ENCODE measurements around the gene EOMES. TPM values are rescaled to one million over a fixed set of nuclear protein-coding genes. Genes with fewer than 3 reads are reported as not detected.

Gene EOMES
- total and polyA plus RNA-seq, 4 experiments from 2014 or later, result 4.0 to 10.2 (median 4.5) TPM

DNA sequence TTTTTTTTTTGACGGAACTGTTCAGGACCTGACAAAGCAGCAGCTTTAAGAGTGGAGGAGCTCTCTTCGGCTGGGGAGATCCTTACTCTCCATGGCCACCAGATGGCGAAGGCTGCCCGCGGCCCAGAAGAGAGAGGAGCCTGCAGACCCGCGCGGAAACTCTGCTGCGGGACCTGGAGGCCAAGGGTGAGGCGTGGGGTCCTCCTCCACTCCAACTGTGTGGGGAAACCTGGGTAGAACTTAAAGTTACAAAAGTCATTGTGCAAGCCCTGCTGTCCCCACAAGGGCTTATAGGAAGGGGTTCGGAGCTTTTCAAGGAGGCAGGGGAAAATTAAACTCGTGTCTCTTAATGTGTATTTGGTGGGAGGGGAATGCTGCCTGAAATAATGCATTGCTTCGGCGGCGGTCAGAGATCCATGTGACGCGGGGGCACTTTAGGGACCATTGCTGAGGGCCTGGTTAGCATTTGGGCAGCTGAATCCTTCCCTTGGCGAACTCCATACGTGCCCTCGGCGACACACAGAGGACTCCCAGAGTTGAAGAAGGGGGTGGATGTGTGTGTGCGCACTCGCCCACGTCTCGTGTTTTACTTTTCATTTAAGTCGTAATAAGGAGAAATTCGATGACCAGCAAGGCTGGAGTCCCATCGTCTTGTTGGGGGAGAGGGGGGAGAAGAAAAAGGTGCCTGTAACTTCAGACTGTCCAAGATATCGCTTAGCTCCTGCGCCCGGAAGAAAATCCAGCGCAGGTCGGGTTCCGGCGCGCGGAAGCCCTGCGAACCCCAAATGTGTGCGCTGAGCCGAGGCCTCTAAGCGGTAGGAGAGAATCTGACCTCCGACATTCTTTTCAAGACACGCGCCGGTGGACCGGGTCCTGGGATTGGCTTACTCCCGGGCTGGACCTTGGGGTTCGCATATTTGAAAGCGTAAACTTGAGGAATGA is 9.7 kb downstream of the EOMES start:
- peak; percentile 77 to 80 (median 78) for DNase-seq
- Mint-ChIP-seq H3K27ac (peak overlapping the region in 6 of 7 donors; percentile 64 to 94 (median 88)), H3K36me3 (peaks cover 0 to 16% of the 10 kb centered on the region in 2 donors), H3K4me3 (peak overlapping the region; percentile 92 to 99 (median 97)), H3K9me3 (peaks cover 0 to 3% (median 0%) of the 10 kb centered on the region in 8 donors), H3K4me1 (peaks cover 13 to 42% (median 24%) of the 10 kb centered on the region in 4 donors), H3K27me3 (peaks cover 20 to 25% of the 10 kb centered on the region in 2 donors)
- ChIA-PET CTCF (ENCODE audit: partially characterized antibody) (interaction anchor here (0.5 to 4.0 kb wide), 83 partner anchors 9 to 955 kb away, joined by 3 to 328 read pairs (median 4); partner anchors contain the start of genes AZI2, CMC1, EOMES and ZCWPW2), POLR2A (ENCODE audit: partially characterized antibody) (interaction anchor here (0.6 to 2.5 kb wide), 15 partner anchors 10 to 1932 kb away, joined by 3 to 45 read pairs (median 4); partner anchors contain the start of genes AZI2, CMC1, EOMES and SLC4A7)
- H3K27me3 ChIP-seq (ENCODE audit: insufficient read depth, low read length), result peaks cover 18% of the 10 kb centered on the region
- no peaks in the 10 kb centered on the region for H3K9me3 ChIP-seq (ENCODE audit: control insufficient read depth in 1 of 2, low read length in 2 of 2)
- peaks cover 25% of the 10 kb centered on the region for H3K4me1 ChIP-seq (ENCODE audit: insufficient read depth, low read length)
- H3K36me3 ChIP-seq (ENCODE audit: insufficient read depth, low read length), result no peaks in the 10 kb centered on the region
- H3K27ac ChIP-seq (ENCODE audit: low read depth, low read length), result peak overlapping the region; percentile 4
- intact Hi-C loops (cut with micrococcal nuclease), result loop anchor here (1.0 to 5.0 kb wide), 7 partner anchors 9 to 635 kb away; partner anchors contain the start of genes AZI2, CMC1 and ZCWPW2
- peak overlapping the region; percentile 71 to 83 for H3K4me3 ChIP-seq (ENCODE audit: low read length in 2 of 2)

DNA sequence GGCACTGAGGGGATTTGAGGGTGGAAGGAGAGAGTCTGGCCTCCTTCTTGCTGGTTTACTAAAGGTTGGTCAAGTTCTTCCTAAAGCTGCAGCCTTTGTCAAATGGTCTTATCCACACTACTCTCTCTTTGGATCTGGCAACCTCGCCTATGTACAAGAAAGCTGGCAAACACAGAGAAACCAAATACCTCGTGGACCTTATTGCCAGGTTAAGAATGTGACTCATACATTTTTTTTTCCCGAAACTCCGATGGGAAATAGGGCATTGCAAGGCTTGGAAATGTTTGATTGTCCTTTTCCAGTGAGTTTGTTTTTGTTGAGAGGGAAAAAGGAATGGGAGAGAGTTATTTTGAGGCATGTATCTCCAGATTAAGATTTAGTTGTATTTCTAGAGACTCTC is 13.9 kb downstream of the EOMES start:
- Histone ChIP-seq H3K4me1 (ENCODE audit: insufficient read depth, low read length) (peaks cover 5% of the 10 kb centered on the region), H3K36me3 (ENCODE audit: insufficient read depth, low read length) (no peaks in the 10 kb centered on the region)
- POLR2A ChIA-PET (ENCODE audit: partially characterized antibody), result no interaction called here

DNA sequence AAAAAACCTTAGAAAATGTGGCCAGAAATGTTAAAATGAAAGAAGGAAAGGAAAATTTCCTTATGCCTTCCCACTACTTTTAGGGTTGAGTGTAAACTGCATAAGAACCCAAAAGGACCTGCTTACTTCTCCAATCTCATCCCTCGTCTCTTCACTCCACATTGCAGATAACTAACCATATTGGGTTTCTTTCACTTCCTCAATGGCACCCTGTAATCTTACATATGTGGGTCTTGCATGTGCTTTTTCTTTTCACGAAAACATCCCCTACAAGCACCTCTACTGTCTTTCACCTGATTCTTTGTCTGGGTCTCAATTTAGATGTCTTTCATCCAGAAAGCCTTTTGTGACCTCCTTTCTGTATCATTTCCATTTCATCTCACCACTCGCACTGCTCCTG is 23.1 kb downstream of the EOMES start:
- intact Hi-C loops (cut with micrococcal nuclease), result no loop called here
- H3K4me3 Mint-ChIP-seq, result no peak overlapping the region
- no peaks in the 10 kb centered on the region for H3K4me1 ChIP-seq (ENCODE audit: insufficient read depth, low read length)
- no peaks in the 10 kb centered on the region for H3K4me1 Mint-ChIP-seq
- no peaks in the 10 kb centered on the region for H3K9me3 ChIP-seq (ENCODE audit: control insufficient read depth in 1 of 2, low read length in 2 of 2)
- ChIA-PET POLR2A (ENCODE audit: partially characterized antibody) (no interaction called here), CTCF (ENCODE audit: partially characterized antibody) (no interaction called here)
- H3K36me3 ChIP-seq (ENCODE audit: insufficient read depth, low read length), result no peaks in the 10 kb centered on the region
- no peak overlapping the region for H3K27ac Mint-ChIP-seq
- H3K36me3 Mint-ChIP-seq, result no peaks in the 10 kb centered on the region
- H3K27me3 Mint-ChIP-seq, result no peaks in the 10 kb centered on the region
- peaks cover 0 to 5% (median 2%) of the 10 kb centered on the region in 8 donors for H3K9me3 Mint-ChIP-seq
- DNase-seq, result no peak
- H3K27ac ChIP-seq (ENCODE audit: low read depth, low read length), result no peak overlapping the region
- no peaks in the 10 kb centered on the region for H3K27me3 ChIP-seq (ENCODE audit: insufficient read depth, low read length)
- no peak overlapping the region for H3K4me3 ChIP-seq (ENCODE audit: low read length in 2 of 2)

More for the DNA sequence above, 13.9 kb downstream of the EOMES start:
- Mint-ChIP-seq H3K36me3 (peaks cover 0 to 9% of the 10 kb centered on the region in 2 donors), H3K4me3 (no peak overlapping the region), H3K9me3 (peaks cover 0 to 3% (median 0%) of the 10 kb centered on the region in 8 donors), H3K4me1 (peaks cover 1 to 14% (median 7%) of the 10 kb centered on the region in 4 donors), H3K27me3 (peaks cover 8 to 13% of the 10 kb centered on the region in 2 donors), H3K27ac (no peak overlapping the region)
- Histone ChIP-seq H3K9me3 (ENCODE audit: control insufficient read depth in 1 of 2, low read length in 2 of 2) (no peaks in the 10 kb centered on the region), H3K4me3 (ENCODE audit: low read length in 2 of 2) (no peak overlapping the region), H3K27me3 (ENCODE audit: insufficient read depth, low read length) (peaks cover 5% of the 10 kb centered on the region), H3K27ac (ENCODE audit: low read depth, low read length) (no peak overlapping the region)
- intact Hi-C loops (cut with micrococcal nuclease), result no loop called here
- no peak for DNase-seq
- CTCF ChIA-PET (ENCODE audit: partially characterized antibody), result interaction anchor here (0.8 to 2.1 kb wide), 5 partner anchors 13 to 623 kb away, joined by 3 to 7 read pairs (median 4); partner anchors contain the start of gene EOMES

DNA sequence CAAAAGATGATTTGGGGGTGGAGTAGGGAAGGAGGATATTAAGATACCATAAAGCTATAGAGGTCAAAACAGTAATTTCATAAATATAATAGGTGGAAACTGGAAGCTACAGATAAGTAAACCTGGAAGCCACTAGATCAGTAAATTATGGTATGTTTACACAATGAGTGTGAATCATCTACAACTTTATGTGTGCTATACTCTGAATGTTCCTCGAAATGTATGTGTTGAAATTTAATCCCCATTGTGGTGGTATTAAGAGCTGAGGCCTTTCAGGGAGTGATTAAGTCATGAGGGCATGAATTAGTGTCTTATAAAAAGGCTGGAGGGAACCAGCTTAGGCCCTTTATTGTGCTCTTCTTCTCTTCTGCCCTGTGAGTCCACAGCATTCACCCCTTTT is 25.2 kb downstream of the EOMES start:
- Histone ChIP-seq H3K27me3 (ENCODE audit: insufficient read depth, low read length) (no peaks in the 10 kb centered on the region), H3K36me3 (ENCODE audit: insufficient read depth, low read length) (no peaks in the 10 kb centered on the region), H3K27ac (ENCODE audit: low read depth, low read length) (no peak overlapping the region), H3K4me3 (ENCODE audit: low read length in 2 of 2) (no peak overlapping the region), H3K9me3 (ENCODE audit: control insufficient read depth in 1 of 2, low read length in 2 of 2) (no peaks in the 10 kb centered on the region), H3K4me1 (ENCODE audit: insufficient read depth, low read length) (no peaks in the 10 kb centered on the region)
- CTCF ChIA-PET (ENCODE audit: partially characterized antibody), result interaction anchor here (0.9 to 1.7 kb wide), 2 partner anchors 15 kb away, joined by 3 to 6 read pairs; no protein-coding TSS in a partner anchor
- DNase-seq, result no peak
- Mint-ChIP-seq H3K27me3 (no peaks in the 10 kb centered on the region), H3K4me3 (no peak overlapping the region), H3K9me3 (peaks cover 0 to 5% (median 2%) of the 10 kb centered on the region in 8 donors), H3K36me3 (no peaks in the 10 kb centered on the region), H3K27ac (peak overlapping the region in 1 of 7 donors; percentile 33), H3K4me1 (no peaks in the 10 kb centered on the region)
- intact Hi-C loops (cut with micrococcal nuclease), result no loop called here
- POLR2A ChIA-PET (ENCODE audit: partially characterized antibody), result no interaction called here

DNA sequence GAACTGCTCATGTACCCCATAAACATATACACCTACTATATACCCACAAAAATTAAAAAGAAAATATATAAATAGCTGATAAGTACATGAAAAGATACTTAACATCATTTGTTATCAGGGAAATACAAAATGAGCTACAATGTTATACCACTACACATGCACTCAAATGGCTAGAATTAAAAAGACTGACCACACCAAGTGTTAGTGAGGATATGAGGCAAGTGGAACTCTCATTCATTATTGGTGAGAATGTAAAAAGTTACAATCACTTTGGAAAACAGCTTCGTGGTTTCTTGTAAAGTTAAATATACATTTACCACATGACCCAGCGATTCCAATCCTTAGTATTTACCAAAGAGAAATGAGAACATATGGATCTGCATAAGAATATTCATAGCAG is 26.5 kb downstream of the EOMES start:
- Histone ChIP-seq H3K9me3 (ENCODE audit: control insufficient read depth in 1 of 2, low read length in 2 of 2) (no peaks in the 10 kb centered on the region), H3K27ac (ENCODE audit: low read depth, low read length) (no peak overlapping the region), H3K4me3 (ENCODE audit: low read length in 2 of 2) (no peak overlapping the region), H3K27me3 (ENCODE audit: insufficient read depth, low read length) (no peaks in the 10 kb centered on the region), H3K4me1 (ENCODE audit: insufficient read depth, low read length) (no peaks in the 10 kb centered on the region), H3K36me3 (ENCODE audit: insufficient read depth, low read length) (no peaks in the 10 kb centered on the region)
- Mint-ChIP-seq H3K27me3 (no peaks in the 10 kb centered on the region), H3K4me1 (no peaks in the 10 kb centered on the region), H3K27ac (no peak overlapping the region), H3K9me3 (peaks cover 2 to 16% (median 6%) of the 10 kb centered on the region in 8 donors), H3K4me3 (no peak overlapping the region), H3K36me3 (peaks cover 0 to 4% of the 10 kb centered on the region in 2 donors)
- DNase-seq, result no peak
- intact Hi-C loops (cut with micrococcal nuclease), result no loop called here
- ChIA-PET CTCF (ENCODE audit: partially characterized antibody) (interaction anchor here (1.5 kb wide), 1 partner anchor 15 kb away, joined by 8 read pairs; no protein-coding TSS in a partner anchor), POLR2A (ENCODE audit: partially characterized antibody) (no interaction called here)

DNA sequence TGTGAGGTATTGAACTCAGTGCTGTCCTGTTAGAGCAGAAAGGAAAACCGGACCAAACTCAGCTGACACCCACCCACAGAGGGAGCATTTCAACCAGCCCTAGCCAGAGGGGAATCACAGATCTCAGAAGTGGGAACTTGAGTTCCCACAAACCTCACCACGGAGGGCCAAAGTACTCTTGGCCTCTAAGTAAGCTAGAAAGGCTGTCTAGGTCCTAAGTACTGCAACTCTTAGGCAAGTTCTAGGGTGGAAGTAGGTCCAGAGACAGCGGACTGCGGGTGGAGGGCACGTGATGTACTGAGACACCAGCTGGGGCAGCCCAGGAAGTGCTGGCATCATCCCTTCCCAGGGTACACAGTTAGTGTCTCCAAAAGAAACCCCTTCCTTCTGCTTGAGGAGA is 34.1 kb downstream of the EOMES start:
- Mint-ChIP-seq H3K36me3 (peaks cover 2 to 12% of the 10 kb centered on the region in 2 donors), H3K9me3 (peaks cover 0 to 28% (median 16%) of the 10 kb centered on the region in 8 donors), H3K4me3 (no peak overlapping the region), H3K4me1 (no peaks in the 10 kb centered on the region), H3K27ac (no peak overlapping the region), H3K27me3 (peaks cover 0 to 3% of the 10 kb centered on the region in 2 donors)
- ChIA-PET POLR2A (ENCODE audit: partially characterized antibody) (no interaction called here), CTCF (ENCODE audit: partially characterized antibody) (no interaction called here)
- Histone ChIP-seq H3K27ac (ENCODE audit: low read depth, low read length) (no peak overlapping the region), H3K4me3 (ENCODE audit: low read length in 2 of 2) (no peak overlapping the region), H3K27me3 (ENCODE audit: insufficient read depth, low read length) (no peaks in the 10 kb centered on the region), H3K9me3 (ENCODE audit: control insufficient read depth in 1 of 2, low read length in 2 of 2) (no peaks in the 10 kb centered on the region), H3K4me1 (ENCODE audit: insufficient read depth, low read length) (no peaks in the 10 kb centered on the region), H3K36me3 (ENCODE audit: insufficient read depth, low read length) (no peaks in the 10 kb centered on the region)
- intact Hi-C loops (cut with micrococcal nuclease), result no loop called here
- no peak for DNase-seq

DNA sequence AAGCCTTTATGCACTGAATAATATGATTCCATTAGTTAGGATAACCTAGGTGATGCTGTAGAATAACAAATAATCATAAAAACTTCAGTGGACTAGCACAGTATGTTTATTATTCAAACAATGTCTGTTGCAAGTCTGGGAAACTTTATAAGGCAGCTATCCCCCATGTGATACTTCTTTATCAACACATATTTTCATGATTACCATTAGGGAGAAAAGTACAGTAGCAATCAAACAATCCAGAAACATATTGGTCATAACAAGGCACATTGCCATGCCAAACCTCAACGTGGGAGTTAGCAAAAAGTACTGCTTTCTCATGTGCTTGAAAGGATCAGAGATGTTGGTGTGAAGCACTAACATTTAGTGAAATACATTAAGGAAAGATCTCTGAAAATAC is 35.5 kb downstream of the EOMES start:
- Mint-ChIP-seq H3K4me3 (no peak overlapping the region), H3K36me3 (peaks cover 2 to 12% of the 10 kb centered on the region in 2 donors), H3K9me3 (peaks cover 0 to 27% (median 16%) of the 10 kb centered on the region in 8 donors), H3K4me1 (no peaks in the 10 kb centered on the region), H3K27ac (no peak overlapping the region), H3K27me3 (peaks cover 0 to 3% of the 10 kb centered on the region in 2 donors)
- CTCF ChIA-PET (ENCODE audit: partially characterized antibody), result interaction anchor here (1.8 kb wide), 1 partner anchor 374 kb away, joined by 4 read pairs; no protein-coding TSS in a partner anchor
- no peak overlapping the region for H3K27ac ChIP-seq (ENCODE audit: low read depth, low read length)
- no peaks in the 10 kb centered on the region for H3K36me3 ChIP-seq (ENCODE audit: insufficient read depth, low read length)
- DNase-seq, result no peak
- H3K4me3 ChIP-seq (ENCODE audit: low read length in 2 of 2), result no peak overlapping the region
- no peaks in the 10 kb centered on the region for H3K27me3 ChIP-seq (ENCODE audit: insufficient read depth, low read length)
- POLR2A ChIA-PET (ENCODE audit: partially characterized antibody), result no interaction called here
- H3K9me3 ChIP-seq (ENCODE audit: control insufficient read depth in 1 of 2, low read length in 2 of 2), result no peaks in the 10 kb centered on the region
- peaks cover under 1% of the 10 kb centered on the region for H3K4me1 ChIP-seq (ENCODE audit: insufficient read depth, low read length)
- intact Hi-C loops (cut with micrococcal nuclease), result no loop called here

Data from CD4-positive, alpha-beta memory T cell (primary cell).